Measurements from ENCODE around the gene SURF2. TPM values are rescaled to one million over a fixed set of nuclear protein-coding genes. Genes with fewer than 3 reads are reported as not detected.

SURF2 gene
- total RNA-seq, 3 donors from 2014 or later: 8.7 to 15.0 (median 11.4) TPM

- intact Hi-C loops (cut with DNase I, micrococcal nuclease): no loop called here
- Histone ChIP-seq H3K9me3 (no peaks in the 10 kb centered on the region), H3K4me3 (no peak overlapping the region), H3K36me3 (ENCODE audit: low read depth) (no peaks in the 10 kb centered on the region), H3K4me1 (ENCODE audit: low read depth) (no peaks in the 10 kb centered on the region)
- ATAC-seq (peak; percentile 26), DNase-seq (peak in 2 of 3 donors; percentile 25 to 53)
- TF ChIP-seq CTCF (IDR thresholded peaks at IDR 0.05): no peak
Observed at GRCh38 chr9:133396952-133397351, 40.6 kb downstream of the SURF2 start.

GRCh38 chr9:133397370-133397769, 41.0 kb downstream of the SURF2 start:
- H3K4me3 ChIP-seq: no peak overlapping the region
- no peaks in the 10 kb centered on the region for H3K9me3 ChIP-seq
- H3K4me1 ChIP-seq (ENCODE audit: low read depth): no peaks in the 10 kb centered on the region
- intact Hi-C loops (cut with DNase I, micrococcal nuclease): no loop called here
- H3K36me3 ChIP-seq (ENCODE audit: low read depth): no peaks in the 10 kb centered on the region
- ATAC-seq (no peak), DNase-seq (no peak)
- TF ChIP-seq CTCF (IDR thresholded peaks at IDR 0.05): no peak

GRCh38 chr9:133397895-133398294, 41.5 kb downstream of the SURF2 start:
- Histone ChIP-seq H3K9me3 (no peaks in the 10 kb centered on the region), H3K36me3 (ENCODE audit: low read depth) (no peaks in the 10 kb centered on the region), H3K4me3 (no peak overlapping the region), H3K4me1 (ENCODE audit: low read depth) (no peaks in the 10 kb centered on the region)
- TF ChIP-seq CTCF (IDR thresholded peaks at IDR 0.05): no peak
- DNase-seq (no peak), ATAC-seq (no peak)
- intact Hi-C loops (cut with DNase I, micrococcal nuclease): no loop called here

- ATAC-seq: no peak
- intact Hi-C loops (cut with DNase I, micrococcal nuclease): no loop called here
- Histone ChIP-seq H3K9me3 (no peaks in the 10 kb centered on the region), H3K4me3 (no peak overlapping the region), H3K4me1 (ENCODE audit: low read depth) (no peaks in the 10 kb centered on the region), H3K36me3 (ENCODE audit: low read depth) (no peaks in the 10 kb centered on the region)
- TF ChIP-seq CTCF (IDR thresholded peaks at IDR 0.05): no peak
- DNase-seq: no peak
Observed at GRCh38 chr9:133400292-133400691, 43.9 kb downstream of the SURF2 start.

- DNase-seq: no peak
- TF ChIP-seq CTCF (IDR thresholded peaks at IDR 0.05): no peak
- Histone ChIP-seq H3K9me3 (no peaks in the 10 kb centered on the region), H3K36me3 (ENCODE audit: low read depth) (no peaks in the 10 kb centered on the region), H3K4me1 (ENCODE audit: low read depth) (no peaks in the 10 kb centered on the region), H3K4me3 (no peak overlapping the region)
- intact Hi-C loops (cut with DNase I, micrococcal nuclease): no loop called here
- no peak for ATAC-seq
Observed at GRCh38 chr9:133401588-133401987, 45.2 kb downstream of the SURF2 start.

GRCh38 chr9:133402689-133403088, 46.3 kb downstream of the SURF2 start:
- ATAC-seq (no peak), DNase-seq (no peak)
- TF ChIP-seq CTCF (IDR thresholded peaks at IDR 0.05): no peak
- intact Hi-C loops (cut with DNase I, micrococcal nuclease): no loop called here
- Histone ChIP-seq H3K4me3 (no peak overlapping the region), H3K4me1 (ENCODE audit: low read depth) (no peaks in the 10 kb centered on the region), H3K9me3 (no peaks in the 10 kb centered on the region), H3K36me3 (ENCODE audit: low read depth) (no peaks in the 10 kb centered on the region)
